Spleen (tissue), 7 donors: ENCODE results near the gene SERPINA3.

Source experiments
- POLR2A ChIP-seq, 3 donors: fragments of 450-650 bp; IDR thresholded peaks; one replicate each; pipeline ENCODE4 v1.5.1; 2017; ENCODE audit warnings: antibody characterized with exemption in 3 of 3, mild to moderate bottlenecking in 1 of 3
- POLR2AphosphoS5 ChIP-seq, 3 donors: sonication (generic); formaldehyde crosslinking; IDR thresholded peaks; one replicate each; pipeline ENCODE4 v1.5.1; 2017; ENCODE audit warnings: antibody characterized with exemption in 3 of 3
- TF ChIP-seq, protein P1 (sequence below), 11 experiments: fragments of 200-600 bp in 7 of 11; fragments of 450-650 bp in 4 of 11; sonication (generic) in 4 of 11; IDR thresholded peaks in 8 of 11; conservative IDR thresholded peaks in 3 of 11; 1 replicate in 7 of 11; 2 replicates in 4 of 11; pipeline versions ENCODE4 v1.4.0 to v1.8.0; 2016 to 2021; ENCODE audit warnings: antibody characterized with exemption in 11 of 11, inconsistent platforms in 4 of 11, mild to moderate bottlenecking in 1 of 11
- donor health status: DM: no; HTN: no; CAD: no; lungs with moderate emphysema.
- donor health status: DM: no; HTN: no; CAD: no.
- donor health status: DM: no; HTN: no; CAD: no.

DNA sequence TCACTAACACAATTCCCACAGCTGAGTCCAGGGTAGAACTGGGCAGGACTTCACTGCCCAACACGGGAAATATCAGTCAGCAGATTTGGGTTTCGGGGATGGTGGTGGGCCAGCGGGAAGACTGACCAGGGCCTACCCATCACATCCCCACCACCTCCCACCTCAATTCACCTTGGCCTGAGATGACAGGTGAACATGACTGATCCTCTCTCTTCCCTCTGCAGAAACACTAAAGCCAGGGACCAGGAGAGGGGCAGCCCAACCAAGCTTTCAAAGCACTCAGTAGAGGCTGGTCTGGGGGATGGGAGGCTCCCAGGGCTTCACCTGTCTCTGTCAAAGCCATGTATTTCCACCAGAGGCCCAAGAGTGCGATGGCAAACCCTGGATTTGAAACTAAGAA, 28.6 kb upstream of the SERPINA3 start:
- TF ChIP-seq, protein P1, sequence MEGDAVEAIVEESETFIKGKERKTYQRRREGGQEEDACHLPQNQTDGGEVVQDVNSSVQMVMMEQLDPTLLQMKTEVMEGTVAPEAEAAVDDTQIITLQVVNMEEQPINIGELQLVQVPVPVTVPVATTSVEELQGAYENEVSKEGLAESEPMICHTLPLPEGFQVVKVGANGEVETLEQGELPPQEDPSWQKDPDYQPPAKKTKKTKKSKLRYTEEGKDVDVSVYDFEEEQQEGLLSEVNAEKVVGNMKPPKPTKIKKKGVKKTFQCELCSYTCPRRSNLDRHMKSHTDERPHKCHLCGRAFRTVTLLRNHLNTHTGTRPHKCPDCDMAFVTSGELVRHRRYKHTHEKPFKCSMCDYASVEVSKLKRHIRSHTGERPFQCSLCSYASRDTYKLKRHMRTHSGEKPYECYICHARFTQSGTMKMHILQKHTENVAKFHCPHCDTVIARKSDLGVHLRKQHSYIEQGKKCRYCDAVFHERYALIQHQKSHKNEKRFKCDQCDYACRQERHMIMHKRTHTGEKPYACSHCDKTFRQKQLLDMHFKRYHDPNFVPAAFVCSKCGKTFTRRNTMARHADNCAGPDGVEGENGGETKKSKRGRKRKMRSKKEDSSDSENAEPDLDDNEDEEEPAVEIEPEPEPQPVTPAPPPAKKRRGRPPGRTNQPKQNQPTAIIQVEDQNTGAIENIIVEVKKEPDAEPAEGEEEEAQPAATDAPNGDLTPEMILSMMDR (IDR thresholded peaks at IDR 0.05 in 8 of 11, conservative IDR thresholded peaks at IDR 0.05 in 3 of 11): no peak
- TF ChIP-seq POLR2A (IDR thresholded peaks at IDR 0.05) (no peak), POLR2AphosphoS5 (IDR thresholded peaks at IDR 0.05) (no peak)
